GF-D8 (cell line): ENCODE measurements around the gene ALKBH7.

Source experiments
- DNase-seq: peaks from one replicate; lab custom pipeline; 2025; lab: John Stamatoyannopoulos, UW

Gene ALKBH7

GRCh38 chr19:6364353-6364752 is 8.2 kb upstream of the ALKBH7 start:
- no peak for DNase-seq

- DNase-seq: peak; percentile 88
Measured at GRCh38 chr19:6373096-6373812, 660 bp downstream of the ALKBH7 start.

- no peak for DNase-seq
Measured at GRCh38 chr19:6373813-6374108, 1.2 kb downstream of the ALKBH7 start.

DNA sequence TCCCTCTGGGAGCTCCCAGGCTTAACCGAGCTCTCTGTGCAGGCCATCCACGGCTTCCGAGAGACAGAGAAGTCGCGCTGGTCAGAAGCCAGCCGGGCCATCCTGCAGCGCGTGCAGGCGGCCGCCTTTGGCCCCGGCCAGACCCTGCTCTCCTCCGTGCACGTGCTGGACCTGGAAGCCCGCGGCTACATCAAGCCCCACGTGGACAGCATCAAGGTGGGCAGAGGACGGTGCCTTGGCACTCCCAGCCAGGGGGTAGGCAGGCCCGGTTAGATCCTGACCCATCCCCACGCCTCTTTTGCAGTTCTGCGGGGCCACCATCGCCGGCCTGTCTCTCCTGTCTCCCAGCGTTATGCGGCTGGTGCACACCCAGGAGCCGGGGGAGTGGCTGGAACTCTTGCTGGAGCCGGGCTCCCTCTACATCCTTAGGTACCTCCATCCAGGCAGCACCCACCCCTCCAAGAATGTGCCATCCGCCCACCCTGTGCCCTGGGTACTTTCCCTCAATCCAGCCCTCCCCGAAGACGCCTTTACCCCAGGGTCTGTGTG is 1.6 kb downstream of the ALKBH7 start:
- no peak for DNase-seq

DNA sequence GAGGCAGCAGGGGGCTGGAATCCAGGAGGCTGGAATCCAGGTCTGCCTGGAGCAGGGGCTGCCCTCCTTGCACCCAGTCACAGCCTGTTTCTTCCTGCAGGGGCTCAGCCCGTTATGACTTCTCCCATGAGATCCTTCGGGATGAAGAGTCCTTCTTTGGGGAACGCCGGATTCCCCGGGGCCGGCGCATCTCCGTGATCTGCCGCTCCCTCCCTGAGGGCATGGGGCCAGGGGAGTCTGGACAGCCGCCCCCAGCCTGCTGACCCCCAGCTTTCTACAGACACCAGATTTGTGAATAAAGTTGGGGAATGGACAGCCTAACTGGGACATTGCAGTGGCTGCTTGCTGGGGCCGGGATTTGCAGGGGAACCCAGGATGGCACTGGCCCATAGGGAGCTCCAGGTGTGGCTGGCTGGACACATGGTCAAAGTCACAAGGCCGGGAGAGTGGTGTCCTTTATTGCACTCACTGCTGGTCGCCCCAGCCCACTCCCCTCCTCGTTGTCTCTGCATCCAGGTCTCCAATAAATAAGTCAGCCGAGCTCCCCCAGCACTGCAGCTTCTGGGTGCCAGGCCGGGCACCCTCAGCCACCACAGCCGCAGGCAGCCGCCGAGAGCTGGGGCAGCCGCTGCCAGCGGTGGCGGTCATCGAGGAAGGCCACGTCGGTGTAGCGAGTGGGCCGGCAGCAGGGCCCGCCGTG is 2.3 kb downstream of the ALKBH7 start:
- no peak for DNase-seq

- no peak for DNase-seq
Measured at GRCh38 chr19:6375411-6376010, 2.9 kb downstream of the ALKBH7 start, which contains the start of gene PSPN. TSS of gene PSPN (minus strand) at chr19:6375933. CDS start at chr19:6375849, 84 bp downstream.

GRCh38 chr19:6376512-6377190 is 4.1 kb downstream of the ALKBH7 start:
- DNase-seq: no peak

GRCh38 chr19:6378041-6378440 is 5.4 kb downstream of the ALKBH7 start:
- DNase-seq: no peak

GRCh38 chr19:6378486-6378885 is 5.9 kb downstream of the ALKBH7 start:
- no peak for DNase-seq

DNA sequence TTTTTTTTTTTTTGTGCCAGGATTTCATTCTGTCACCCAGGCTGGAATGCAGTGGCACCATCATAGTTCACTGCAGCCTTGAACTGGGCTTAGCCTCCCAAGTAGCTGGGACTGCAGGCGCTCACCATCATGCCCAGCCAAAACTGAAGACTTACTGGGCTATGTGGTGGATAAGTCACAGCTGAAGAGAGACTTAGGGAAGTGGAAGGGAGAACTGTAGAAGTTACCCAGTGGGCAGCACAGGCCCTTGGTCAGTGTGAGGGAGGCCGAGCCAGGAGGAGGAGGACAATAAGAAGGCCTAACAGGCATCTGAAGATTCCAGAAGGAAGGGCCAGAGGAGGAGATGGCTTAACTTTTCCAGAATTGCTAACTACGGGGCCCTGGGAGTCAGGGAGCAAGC is 7.2 kb downstream of the ALKBH7 start:
- DNase-seq: no peak

- DNase-seq: no peak
Measured at GRCh38 chr19:6381030-6381750, 8.6 kb downstream of the ALKBH7 start.

- DNase-seq: no peak
Measured at GRCh38 chr19:6383188-6383587, 10.6 kb downstream of the ALKBH7 start.

DNA sequence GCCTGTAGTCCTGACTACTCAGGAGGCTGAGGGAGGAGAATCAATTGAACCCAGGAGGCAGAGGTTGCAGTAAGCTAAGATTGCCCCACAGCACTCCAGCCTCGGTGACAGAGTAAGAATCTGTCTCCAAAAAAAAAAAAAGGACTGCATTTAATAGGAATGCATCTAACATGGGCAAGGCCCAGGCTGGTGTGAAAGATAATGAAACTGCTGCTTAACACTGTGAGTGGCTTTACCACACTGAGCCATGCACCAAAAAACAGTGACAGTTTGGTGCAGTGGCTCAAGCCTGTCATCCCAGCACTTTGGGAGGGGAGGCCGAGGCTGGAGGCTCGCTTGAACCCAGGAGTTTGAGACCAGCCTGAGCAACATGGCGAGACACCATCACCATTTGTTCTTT is 11.8 kb downstream of the ALKBH7 start:
- DNase-seq: no peak

DNA sequence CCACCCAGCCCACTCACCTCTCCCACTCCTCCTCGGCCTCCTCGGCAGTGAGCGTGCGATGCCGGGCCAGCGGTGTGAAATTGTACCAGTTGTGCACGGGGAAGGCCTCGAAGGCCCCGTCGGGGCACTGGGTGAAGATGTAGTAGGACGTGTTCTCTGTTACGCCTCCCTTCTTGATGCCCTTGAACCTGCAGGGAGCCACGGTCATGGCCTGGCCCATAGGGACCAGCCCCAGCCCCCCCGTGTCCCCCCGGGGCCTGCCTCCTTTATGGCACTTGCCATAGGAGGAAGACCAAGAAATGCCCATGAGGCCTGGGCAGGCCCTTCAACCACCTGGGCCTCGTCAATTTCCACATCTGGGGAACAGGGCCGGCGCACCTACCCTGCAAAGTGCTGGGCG is 14.8 kb downstream of the ALKBH7 start:
- DNase-seq: no peak

- no peak for DNase-seq
Measured at GRCh38 chr19:6392221-6393073, 19.9 kb downstream of the ALKBH7 start.

GRCh38 chr19:6393074-6393982 is 20.7 kb downstream of the ALKBH7 start, which contains the start of gene GTF2F1:
TSS of gene GTF2F1 (minus strand) at chr19:6393164. CDS start at chr19:6392995, 169 bp downstream.
- DNase-seq: peak; percentile 81

DNA sequence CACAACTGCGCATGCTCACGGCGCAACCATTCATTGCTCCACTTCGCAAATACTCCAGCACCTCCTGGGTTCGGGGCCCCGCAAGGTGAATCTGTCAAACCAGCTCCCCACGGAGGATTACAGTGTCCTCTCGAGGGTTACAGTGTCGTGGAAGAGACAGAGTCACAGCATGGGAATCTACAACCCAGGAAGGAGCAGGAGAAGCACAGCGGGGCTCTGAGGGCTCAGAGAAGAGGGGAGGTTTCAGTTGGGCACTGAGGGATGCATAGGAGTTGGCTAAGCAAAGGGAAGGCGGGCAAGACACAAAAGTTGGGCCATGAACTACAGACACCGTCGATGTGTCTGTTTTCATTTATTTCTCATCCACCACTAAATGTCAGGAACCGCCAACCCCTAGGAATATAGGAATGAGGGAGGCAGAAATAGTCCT is 21.4 kb downstream of the ALKBH7 start:
- DNase-seq: no peak

GRCh38 chr19:6394831-6395230 is 22.2 kb downstream of the ALKBH7 start:
- no peak for DNase-seq

DNA sequence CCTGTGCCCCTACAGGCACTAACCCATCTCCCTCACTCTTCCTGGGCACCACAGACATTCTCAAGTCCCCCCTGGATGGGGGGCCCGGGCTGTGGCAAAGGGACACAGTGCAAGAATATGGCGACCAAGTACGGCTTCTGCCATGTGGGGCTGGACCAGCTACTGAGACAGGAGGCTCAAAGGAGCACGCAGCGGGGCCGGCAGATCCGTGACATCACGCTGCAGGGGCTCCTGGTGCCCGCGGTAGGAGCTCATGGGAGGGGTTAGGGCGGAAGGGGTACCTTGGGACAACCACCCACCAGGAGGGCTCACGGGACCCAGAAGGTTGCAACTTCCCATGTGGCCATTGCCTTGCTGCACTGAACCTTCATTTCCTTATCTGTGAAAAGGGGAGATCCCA is 23.7 kb downstream of the ALKBH7 start:
- DNase-seq: no peak
